Measurements from ENCODE around the gene LRIT3. TPM values are rescaled to one million over a fixed set of nuclear protein-coding genes. Genes with fewer than 3 reads are reported as not detected.
A peak's percentile ranks its signal among the peaks of the same experiment; 100 is the strongest.

Gene LRIT3
- total and polyA plus RNA-seq, 2 of the 13 experiments (the other 11 are each of a cell fraction or from before 2014, with no cell fraction given): 0.03 TPM; not detected in 1

- TF ChIP-seq IKZF1 (IDR thresholded peaks at IDR 0.05): no peak
- TF ChIP-seq REPIN1 (CRISPR knock-in tag; IDR thresholded peaks at IDR 0.05; ENCODE audit: borderline replicate concordance, low read depth): peak; percentile 42
- TF ChIP-seq KLF13 (CRISPR knock-in tag; IDR thresholded peaks at IDR 0.05): no peak
- TF ChIP-seq ZNF331 (CRISPR knock-in tag; IDR thresholded peaks at IDR 0.05): peak; percentile 68; the same call in 1 of the 2 replicates
- TF ChIP-seq ZNF407 (CRISPR knock-in tag; IDR thresholded peaks at IDR 0.05; ENCODE audit: not compliant biosample characterization): peak; percentile 35
- TF ChIP-seq, protein P1, sequence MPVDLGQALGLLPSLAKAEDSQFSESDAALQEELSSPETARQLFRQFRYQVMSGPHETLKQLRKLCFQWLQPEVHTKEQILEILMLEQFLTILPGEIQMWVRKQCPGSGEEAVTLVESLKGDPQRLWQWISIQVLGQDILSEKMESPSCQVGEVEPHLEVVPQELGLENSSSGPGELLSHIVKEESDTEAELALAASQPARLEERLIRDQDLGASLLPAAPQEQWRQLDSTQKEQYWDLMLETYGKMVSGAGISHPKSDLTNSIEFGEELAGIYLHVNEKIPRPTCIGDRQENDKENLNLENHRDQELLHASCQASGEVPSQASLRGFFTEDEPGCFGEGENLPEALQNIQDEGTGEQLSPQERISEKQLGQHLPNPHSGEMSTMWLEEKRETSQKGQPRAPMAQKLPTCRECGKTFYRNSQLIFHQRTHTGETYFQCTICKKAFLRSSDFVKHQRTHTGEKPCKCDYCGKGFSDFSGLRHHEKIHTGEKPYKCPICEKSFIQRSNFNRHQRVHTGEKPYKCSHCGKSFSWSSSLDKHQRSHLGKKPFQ (CRISPR knock-in tag; IDR thresholded peaks at IDR 0.05; ENCODE audit: insufficient replicate concordance): peak; percentile 66
- TF ChIP-seq, protein P2, sequence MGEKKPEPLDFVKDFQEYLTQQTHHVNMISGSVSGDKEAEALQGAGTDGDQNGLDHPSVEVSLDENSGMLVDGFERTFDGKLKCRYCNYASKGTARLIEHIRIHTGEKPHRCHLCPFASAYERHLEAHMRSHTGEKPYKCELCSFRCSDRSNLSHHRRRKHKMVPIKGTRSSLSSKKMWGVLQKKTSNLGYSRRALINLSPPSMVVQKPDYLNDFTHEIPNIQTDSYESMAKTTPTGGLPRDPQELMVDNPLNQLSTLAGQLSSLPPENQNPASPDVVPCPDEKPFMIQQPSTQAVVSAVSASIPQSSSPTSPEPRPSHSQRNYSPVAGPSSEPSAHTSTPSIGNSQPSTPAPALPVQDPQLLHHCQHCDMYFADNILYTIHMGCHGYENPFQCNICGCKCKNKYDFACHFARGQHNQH (CRISPR knock-in tag; IDR thresholded peaks at IDR 0.05): peak; percentile 72; the same call in 1 of the 2 replicates
- TF ChIP-seq MED1 (CRISPR knock-in tag; IDR thresholded peaks at IDR 0.05): peak; percentile 41; the same call in 1 of the 2 replicates
- TF ChIP-seq MIER3 (CRISPR knock-in tag; IDR thresholded peaks at IDR 0.05; ENCODE audit: borderline replicate concordance): peak; percentile 61; the same call in 1 of the 2 replicates
- TF ChIP-seq EEA1 (CRISPR knock-in tag; IDR thresholded peaks at IDR 0.05; ENCODE audit: borderline replicate concordance): peak; percentile 63; the same call in 1 of the 2 replicates
- no peak for TF ChIP-seq AHR (CRISPR knock-in tag; IDR thresholded peaks at IDR 0.05)
- TF ChIP-seq ZSCAN12 (CRISPR knock-in tag; IDR thresholded peaks at IDR 0.05): 0 out of 2 replicates have a peak, but pooled peaks have one; percentile 2
Measured at GRCh38 chr4:109815151-109816081, 32.5 kb upstream of the LRIT3 start, which contains the start of gene GAR1 (continued).

All from HepG2 (cell line).